GM18867 (cell line): ENCODE measurements around the gene FOXP4.

ENCODE experiments used
- ATAC-seq: cut with Tn5 transposase; IDR thresholded peaks from one replicate; pipeline ENCODE4 v1.9.1; 2021; ENCODE audit warnings: mild to moderate bottlenecking, moderate library complexity; ENCODE audit not compliant: unreplicated experiment

Gene FOXP4, protein sequence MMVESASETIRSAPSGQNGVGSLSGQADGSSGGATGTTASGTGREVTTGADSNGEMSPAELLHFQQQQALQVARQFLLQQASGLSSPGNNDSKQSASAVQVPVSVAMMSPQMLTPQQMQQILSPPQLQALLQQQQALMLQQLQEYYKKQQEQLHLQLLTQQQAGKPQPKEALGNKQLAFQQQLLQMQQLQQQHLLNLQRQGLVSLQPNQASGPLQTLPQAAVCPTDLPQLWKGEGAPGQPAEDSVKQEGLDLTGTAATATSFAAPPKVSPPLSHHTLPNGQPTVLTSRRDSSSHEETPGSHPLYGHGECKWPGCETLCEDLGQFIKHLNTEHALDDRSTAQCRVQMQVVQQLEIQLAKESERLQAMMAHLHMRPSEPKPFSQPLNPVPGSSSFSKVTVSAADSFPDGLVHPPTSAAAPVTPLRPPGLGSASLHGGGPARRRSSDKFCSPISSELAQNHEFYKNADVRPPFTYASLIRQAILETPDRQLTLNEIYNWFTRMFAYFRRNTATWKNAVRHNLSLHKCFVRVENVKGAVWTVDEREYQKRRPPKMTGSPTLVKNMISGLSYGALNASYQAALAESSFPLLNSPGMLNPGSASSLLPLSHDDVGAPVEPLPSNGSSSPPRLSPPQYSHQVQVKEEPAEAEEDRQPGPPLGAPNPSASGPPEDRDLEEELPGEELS

DNA sequence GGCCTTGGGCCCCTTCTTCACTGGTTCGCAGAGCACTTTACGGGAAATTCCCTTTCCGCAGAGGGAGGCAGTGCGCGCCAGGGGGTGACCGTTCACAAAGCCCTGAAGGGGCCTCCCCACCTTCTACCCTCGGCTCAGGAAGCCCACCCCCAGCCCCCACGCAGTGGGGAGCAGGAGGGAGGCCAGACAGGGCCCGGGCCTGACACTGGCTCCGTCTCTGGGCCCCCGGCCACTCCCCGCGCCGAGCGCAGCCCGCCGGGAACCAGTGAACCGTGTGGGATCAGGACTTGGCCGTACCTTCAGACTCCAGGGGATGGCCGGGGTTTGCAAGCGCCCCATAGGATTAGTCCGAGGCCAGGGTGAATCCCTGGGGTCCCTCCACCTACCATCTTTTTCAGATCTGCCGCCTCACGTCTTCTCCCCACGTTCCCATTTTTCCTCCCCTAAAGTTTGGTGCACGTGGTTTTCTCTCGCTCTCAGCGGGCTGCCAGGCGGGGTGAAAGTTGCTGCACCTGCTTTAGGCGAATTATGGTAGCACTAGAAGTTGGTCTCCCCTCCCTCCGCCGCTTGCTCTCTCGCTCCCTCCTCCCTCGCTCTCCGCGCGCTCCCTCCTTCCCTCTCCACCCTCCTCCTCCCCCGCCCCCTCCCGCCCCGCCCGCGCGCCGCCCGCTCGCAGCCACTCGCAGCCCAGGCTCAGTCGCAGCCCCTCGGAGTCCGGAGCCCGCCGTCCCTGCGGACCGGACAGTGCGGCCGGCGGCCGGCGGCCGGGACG is at the start of gene FOXP4:
TSS of gene FOXP4 (plus strand) at position 679 of the 772 bp plus-strand sequence. CDS start 19,380 bp downstream, outside the sequence.
- peak; percentile 67 for ATAC-seq

DNA sequence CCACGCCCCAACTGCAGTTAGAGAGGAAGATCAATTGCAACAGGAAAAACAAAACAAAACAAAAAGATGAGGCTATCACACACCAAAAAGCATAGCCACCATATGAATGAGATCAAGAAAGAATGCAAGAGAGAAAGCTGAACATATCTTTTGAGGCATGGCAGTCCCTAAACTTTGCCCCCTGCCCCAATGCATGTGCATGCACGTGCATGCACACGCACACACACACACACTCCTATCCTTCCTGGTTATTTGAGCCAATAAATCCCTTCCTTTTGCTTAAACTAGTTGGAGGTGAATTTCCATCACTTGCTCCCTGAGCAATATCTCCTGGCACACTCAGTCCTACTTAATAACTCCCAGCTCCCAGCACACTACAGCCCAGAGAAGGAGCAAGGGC is 48.6 kb upstream of the FOXP4 start:
- no peak for ATAC-seq

DNA sequence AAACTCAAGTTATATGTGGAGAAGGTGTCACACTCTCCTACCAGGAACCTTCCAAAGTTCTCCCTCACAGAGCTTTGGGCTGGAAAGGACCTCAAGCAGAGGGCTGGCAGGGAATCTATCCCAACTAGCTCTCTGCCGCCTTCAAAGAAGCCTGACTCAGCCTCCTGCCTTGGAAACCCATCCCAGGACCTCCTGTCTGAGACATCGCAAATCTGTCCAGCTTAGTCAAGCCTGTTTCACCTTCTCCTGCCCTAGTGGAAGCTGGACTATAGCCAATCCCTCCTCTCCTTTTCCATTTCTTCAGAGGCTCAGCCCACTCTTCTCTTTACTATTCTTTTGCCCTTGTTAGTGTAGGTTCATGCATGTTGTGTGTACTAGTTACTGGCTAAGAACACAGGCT is 48.2 kb upstream of the FOXP4 start:
- ATAC-seq = no peak

DNA sequence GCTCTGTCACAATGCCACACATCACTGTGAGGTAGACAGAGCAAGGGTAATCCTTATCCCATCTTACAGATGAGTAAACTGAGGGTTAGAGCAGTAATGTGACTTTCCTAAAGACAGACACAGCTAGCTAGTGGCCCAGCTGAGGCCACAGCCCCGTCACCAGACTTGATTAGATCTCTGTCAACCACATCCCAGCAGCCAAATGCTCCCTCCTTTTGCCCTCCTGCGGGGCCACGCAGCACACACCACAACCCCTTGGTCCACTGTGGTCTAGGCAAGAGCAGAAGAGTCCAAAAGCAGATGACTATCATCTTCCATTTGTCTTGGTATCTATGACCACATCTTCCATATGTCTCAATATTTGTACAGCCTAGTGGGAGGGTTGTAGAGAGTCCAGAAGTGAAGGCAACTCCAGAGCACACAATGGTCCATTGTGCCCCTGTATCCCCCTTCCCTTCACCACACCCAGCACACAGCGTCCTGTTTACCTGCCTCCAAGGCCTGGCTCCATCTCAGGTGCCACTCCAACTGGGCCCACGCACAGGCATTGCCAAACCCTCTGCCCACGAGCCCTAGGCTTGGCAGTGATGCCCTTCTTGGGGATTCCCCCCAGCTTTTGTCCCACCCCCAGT is 47.1 kb upstream of the FOXP4 start:
- no peak for ATAC-seq

DNA sequence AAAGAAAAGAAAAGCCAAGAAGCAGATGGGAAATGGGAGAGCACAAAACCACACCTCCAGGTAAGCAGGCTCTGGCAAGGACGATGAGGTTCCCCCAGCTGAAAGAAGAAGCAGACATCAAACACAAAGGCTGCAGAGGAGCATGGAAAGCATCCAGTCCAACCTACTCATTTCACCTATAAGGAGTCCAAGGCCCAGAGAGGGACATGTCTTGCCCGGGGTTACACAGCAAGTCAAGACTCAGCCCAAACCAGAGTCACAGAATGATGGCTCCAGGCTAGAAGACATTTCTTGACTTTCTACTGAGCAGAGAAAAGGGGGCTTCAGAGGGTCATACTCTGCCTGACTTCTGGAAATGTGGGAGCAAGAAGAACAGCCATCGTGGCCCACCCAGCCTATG is 45.6 kb upstream of the FOXP4 start:
- ATAC-seq = no peak

DNA sequence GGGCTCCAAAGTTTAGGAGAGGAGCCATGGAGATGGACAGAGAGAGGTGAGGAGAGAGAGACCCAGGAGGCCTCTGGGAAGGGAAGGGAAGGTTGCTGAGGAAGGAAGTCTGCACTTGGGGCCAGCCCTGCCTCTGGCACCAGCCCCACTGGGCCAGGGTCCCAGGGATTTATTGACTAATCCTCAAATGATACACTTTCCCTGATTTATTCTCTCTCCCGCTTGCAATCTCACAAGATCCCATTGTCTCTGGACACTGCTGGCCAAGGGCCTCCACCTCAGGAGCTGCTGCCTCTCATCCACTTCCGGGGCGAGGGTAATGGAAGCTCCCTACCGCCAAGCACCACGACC is 43.6 kb upstream of the FOXP4 start:
- ATAC-seq = no peak

DNA sequence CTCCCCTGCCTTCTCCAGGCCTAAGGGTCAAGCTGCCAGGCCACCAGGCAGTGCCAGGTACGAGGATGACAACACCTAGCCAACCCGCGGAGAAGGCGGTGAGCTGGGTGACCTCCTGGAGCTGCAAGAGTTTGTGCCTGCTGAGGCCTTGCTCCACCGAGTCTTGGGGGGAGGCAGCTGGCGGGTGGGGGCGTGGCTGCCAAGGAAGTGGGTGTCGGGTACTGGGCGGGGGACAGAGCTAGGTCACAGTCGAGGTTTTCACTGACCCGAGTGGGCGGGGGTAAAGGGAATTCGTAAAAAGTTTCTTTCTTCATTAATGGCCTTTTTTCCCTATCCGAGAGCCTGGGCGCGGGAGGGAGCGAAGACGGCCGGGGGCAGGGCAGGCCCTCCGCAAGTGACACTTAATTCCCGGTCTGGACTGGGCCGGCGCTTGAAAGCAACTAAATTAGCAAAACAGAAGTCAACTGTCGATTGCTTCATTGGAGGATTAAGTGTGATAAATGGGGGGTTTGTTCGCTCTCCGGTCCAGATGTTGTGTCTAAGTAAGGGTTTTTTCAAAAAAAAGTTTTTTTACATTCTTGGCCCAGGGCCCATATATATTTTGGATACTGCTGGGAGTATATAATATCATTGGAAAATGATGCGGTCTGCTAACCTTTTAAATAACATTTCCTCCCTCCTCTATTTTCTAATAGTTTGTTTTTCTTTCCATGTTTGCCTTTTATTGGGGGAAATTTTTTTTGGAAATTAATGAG is 43.1 kb upstream of the FOXP4 start:
- ATAC-seq = no peak

DNA sequence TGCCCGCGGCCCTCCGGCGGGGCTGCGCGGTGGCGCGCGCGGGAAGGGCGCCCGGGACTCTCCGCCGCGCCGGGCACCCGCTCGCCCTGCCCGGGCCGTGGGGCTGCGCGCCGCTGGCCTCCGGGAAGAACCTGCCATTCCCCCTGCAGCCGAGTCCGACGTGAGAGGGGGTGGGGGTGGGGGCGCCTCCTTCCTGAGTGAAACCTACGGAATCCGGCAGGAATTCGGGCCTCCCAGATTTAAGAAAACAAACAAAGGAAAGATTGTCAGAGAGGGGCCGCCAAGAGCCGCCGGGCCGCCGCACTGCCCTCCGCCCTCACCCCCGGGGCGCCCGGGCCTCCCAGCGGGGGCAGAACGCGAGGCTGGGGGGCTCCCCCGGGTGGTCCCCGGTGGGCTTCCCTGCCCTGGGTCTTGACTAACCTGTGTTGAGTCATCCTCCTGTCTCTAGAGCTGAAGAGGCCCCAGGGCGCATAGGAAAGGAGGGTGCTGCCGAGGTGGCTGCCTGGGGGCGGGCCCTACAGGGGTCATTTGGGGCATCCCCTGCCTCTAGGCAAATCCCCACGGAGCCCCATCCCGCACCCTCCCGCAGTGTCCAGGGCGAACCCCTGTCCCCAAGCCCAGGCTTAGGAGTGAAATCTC is 42.2 kb upstream of the FOXP4 start:
- no peak for ATAC-seq

DNA sequence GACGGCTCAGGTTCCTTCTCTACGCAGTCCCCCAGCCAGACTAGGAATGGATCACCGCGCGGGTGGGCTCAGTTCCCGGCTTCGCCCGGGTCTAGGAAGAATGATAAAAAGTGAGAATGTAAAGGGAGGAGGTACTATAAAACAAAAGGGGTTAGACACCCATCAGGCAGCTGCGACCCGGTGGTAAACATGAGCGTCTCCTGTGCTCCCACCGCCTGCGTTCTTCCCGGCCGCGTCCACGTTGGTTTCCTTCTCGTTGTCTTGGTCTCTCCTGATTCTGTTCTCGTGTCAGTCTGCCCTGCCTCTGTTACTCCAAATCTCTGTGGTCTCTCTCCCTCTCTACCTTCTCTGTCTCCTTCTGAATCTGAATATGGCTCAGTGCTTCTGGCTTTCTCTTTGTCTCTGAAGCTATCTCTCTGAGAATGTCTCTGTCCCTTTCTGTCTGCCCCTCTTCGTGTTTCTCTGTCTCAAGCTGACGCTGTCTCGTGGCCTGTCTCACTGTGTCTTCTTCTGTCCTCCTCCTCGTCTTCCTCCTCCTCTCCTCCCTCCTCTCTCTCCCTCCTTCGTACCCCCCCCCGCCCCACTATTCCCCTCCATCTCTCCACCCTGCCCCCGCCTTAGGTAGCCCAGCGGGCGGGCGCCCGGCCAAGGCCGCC is 41.6 kb upstream of the FOXP4 start:
- ATAC-seq = no peak

DNA sequence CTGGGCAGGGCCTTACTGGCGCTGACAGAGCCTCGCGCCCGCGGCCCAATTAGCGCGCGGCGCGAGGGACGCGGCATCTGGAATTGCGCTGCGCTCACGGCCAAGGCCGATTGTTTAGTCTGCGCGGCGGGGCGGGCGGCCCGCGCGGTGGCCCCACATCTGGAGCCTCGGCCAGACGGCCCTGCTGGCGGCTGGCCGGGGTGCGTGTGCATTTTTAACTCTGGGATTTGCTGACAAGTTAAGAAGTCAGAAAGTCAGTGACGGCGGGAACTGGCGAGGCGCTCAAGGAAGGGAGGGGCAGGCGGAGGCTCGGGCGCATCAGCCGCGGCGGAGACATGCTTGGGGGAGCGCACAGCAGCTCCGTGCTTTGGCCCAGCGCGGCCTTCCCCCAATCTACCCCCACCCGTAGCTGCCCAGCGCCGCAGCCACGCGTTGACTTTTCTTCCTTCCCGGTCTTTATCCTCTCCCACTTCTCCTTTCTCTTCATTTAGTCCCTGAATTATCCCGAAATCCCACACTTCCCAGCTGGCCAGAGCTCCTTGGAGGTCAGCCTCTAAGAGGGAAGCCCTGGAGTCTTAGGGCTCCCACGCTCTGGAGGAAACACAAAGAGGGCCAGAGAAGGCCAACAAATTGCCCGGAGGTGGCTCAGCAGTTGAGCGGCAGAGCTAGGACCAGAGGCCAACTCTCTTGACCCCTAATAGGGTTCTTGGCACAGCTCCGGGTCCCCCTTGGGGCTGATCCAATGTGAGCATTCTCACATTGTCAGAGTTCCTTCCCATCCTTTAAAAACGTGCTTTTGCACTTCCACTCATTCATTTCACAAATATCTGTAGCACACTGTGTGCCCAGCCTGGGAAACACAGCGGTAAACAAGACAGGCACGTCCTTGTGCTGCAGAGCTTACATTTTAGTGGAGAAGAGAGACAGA is 40.8 kb upstream of the FOXP4 start:
- ATAC-seq = no peak

DNA sequence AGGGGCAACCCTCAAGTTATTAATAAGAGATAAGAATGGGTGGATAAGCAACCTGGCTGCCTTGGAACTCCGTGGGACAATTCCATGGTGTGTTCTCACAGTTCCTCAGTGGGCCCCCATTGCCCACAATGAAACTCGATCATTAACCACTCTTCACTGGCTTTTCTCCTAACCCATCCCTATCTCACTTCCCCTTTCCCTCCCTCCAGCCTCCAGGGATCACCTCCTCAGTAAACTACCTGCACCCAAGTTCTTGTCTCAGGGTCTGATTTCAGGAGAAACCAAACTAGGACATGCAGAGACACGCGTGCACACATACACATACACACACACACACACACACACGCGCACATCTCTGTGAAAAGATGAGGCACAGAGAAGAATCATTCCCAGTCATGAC is 37.7 kb upstream of the FOXP4 start:
- no peak for ATAC-seq

DNA sequence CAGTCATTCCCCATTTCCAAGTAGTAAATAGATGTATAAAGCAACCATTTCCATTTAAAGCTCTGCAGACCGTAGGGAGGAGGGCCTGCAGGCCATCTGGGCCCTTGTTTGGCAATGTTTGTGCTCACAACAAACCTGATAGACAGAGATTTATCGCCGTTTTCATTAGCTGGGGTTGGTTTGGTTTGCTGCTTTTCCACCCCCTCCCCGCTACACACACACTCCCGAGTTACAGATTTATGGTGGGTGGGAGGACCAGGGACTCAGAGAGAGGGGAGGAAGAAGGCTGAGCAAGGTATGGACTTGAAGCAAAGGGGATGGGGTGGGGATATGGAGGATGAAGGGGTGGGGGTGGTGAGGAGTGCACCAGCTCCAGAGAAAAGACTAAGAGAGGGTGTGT is 36.6 kb upstream of the FOXP4 start:
- no peak for ATAC-seq

DNA sequence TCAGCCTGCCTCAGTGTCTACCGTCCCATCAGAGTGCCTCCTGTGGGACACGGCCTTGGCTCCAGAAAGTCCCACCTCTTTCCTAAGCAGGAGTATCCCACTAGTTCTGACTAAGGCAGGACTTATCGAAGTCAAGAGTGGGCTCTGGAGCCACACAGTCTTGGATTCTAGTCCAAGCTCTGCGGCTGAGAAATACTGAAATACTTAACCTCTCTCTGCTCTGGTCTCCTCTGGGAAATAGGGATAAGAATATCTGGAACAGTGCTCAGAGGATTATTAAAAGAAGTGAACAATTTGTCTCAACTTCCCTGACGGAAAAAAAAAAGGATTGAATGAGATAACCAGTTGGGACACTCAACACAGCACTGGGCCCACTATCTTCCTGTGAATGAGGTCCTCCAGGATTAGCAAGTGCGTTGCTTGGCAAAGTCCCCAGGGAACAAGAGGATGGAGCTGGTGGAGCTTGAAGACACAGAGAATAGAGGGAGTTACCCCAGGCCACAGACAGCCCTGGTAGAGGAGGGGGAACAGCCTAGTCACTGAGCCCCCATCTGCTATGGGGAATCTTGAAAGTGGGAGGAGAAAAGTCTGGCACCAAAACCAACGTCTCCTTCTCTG is 34.6 kb upstream of the FOXP4 start:
- ATAC-seq = no peak

DNA sequence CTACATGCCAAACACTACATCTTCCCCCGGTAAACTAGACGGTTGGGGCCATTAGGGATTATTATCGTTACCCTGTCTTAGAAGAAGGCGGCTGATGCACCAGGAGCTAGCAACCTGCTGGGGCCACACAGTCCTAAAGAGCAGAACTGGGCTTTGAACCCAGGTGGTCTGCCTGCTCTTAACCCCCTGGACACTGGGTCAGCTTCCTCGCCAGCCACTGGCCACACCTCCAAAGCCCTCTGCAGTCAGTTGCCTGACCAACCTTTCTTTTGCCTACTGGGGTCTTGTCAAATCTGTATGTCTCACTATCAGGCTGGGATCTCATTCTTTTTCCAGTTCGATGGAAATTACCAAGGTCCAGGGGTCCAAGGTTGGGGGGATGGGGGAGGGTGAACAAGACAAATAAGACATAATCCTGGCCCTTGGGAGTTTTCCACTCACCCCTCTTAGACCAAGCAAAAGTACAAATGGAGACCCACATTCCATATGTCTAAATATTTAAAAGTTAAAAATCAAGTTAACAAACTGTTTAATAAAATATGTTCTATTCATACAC is 34.0 kb upstream of the FOXP4 start:
- no peak for ATAC-seq

DNA sequence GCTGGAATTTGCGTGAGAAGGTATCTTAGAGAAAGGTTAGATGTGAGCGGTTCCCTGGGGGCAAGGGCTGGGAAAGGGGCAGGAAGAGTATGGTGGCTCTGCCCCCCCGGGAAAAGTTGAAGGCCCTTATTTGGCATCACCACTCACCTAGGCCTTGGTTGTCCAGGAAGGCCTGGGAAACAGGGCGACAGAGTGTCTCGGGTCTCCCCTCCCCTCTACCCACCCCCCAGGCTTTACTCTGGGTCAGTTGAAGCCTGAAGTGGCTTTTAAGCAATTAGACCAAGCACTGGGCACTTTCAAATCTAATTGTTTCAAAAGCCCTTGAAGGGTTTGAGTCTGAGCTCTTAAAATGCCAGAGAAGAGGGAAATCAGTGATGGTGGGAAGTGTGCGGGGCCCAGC is 30.2 kb upstream of the FOXP4 start:
- no peak for ATAC-seq

DNA sequence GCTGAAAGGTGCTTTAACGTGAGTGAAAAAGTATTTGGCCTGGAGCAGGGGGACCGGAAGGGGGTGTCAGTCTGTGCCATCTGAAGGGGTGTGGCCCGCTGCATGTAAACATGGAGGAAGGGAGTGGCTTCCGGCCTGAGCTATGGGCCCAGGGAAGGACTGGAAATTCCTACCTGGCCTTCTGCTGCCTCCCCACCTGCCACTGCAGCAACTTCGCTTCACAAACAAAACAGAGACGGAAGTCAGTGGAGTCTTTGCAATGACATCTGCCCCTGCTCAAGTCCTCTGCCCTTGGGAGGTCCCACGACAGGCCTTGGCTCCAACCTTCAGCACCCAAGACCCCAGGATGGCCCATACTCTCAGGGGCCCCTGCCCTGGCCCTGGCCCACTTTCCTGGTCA is 28.1 kb upstream of the FOXP4 start:
- ATAC-seq = no peak

DNA sequence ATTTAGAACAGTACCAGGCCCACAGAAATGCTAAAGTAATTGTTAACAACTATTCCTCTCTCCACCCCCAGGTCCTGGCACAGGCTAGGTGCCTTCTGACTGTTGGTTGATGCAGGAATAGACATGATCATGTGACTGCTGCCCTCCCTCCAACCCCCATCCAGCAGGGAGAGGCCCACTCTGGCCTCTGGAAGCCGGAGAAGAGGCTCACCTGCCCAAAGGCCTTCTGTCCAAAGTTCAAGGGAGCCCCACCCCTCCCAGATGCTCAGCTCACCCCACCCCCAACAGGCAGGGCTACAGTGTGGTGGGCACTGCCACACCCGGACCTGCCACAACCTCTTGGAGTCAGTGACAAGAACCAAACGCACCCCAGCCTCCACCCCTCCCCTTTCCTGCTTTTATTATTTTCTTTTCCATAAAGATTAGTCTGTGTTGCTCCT is 26.9 kb upstream of the FOXP4 start:
- no peak for ATAC-seq
